Spleen (tissue), 7 donors: ENCODE measurements around the gene DLG2.

Experiments
- CTCF ChIP-seq, 11 experiments: fragments of 200-600 bp in 7 of 11; fragments of 450-650 bp in 4 of 11; sonication (generic) in 4 of 11; IDR thresholded peaks in 8 of 11; conservative IDR thresholded peaks in 3 of 11; 1 replicate in 7 of 11; 2 replicates in 4 of 11; pipeline versions ENCODE4 v1.4.0 to v1.8.0; 2016 to 2021; ENCODE audit warnings: antibody characterized with exemption in 11 of 11, inconsistent platforms in 4 of 11, mild to moderate bottlenecking in 1 of 11
- POLR2AphosphoS5 ChIP-seq, 3 donors: sonication (generic); formaldehyde crosslinking; IDR thresholded peaks; one replicate each; pipeline ENCODE4 v1.5.1; 2017; ENCODE audit warnings: antibody characterized with exemption in 3 of 3
- donor health status: DM: no; HTN: no; CAD: no; lungs with moderate emphysema.
- donor health status: DM: no; HTN: no; CAD: no.
- donor health status: DM: no; HTN: no; CAD: no.

GRCh38 chr11:84465040-84465439, 1162.1 kb downstream of the DLG2 start:
- no peak for TF ChIP-seq CTCF (IDR thresholded peaks at IDR 0.05 in 8 of 11, conservative IDR thresholded peaks at IDR 0.05 in 3 of 11)
- no peak for TF ChIP-seq POLR2AphosphoS5 (IDR thresholded peaks at IDR 0.05)
